Measurements from ENCODE around the gene SARNP. TPM values are rescaled to one million over a fixed set of nuclear protein-coding genes. Genes with fewer than 3 reads are reported as not detected.

The SARNP gene
- total and polyA plus RNA-seq, 10 of the 15 experiments (the other 5 are each of a cell fraction or from before 2014, with no cell fraction given): 77.6 to 445 (median 188) TPM

- DNase-seq (ENCODE audit: low read depth, low spot score) (no peak), ATAC-seq (no peak), FAIRE-seq (no peak)
- Histone ChIP-seq H3K79me2 (ENCODE audit: control insufficient read depth, insufficient read depth, low read length) (peaks cover 42% of the 10 kb centered on the region), H3K36me3 (ENCODE audit: control insufficient read depth in 2 of 2, insufficient read depth in 2 of 2, low read length in 1 of 2) (peaks cover 5 to 25% of the 10 kb centered on the region in 2 experiments), H3K27ac (ENCODE audit: control insufficient read depth, insufficient read depth) (no peak overlapping the region), H4K20me1 (ENCODE audit: control insufficient read depth, insufficient read depth) (no peaks in the 10 kb centered on the region), H3K4me1 (ENCODE audit: control insufficient read depth, insufficient read depth, low read length) (peaks cover 19% of the 10 kb centered on the region; the same call in 1 of the 2 replicates), H3K27me3 (replicated peaks in 1 of 2; ENCODE audit: control insufficient read depth in 2 of 2, insufficient read depth in 2 of 2, low read length in 1 of 2) (no peaks in the 10 kb centered on the region), H3K9me3 (replicated peaks; ENCODE audit: control insufficient read depth, insufficient read depth, low read length) (no peaks in the 10 kb centered on the region), H3K9ac (ENCODE audit: control insufficient read depth, insufficient read depth, low read length) (no peak overlapping the region), H3K4me3 (no peak overlapping the region), H3K4me2 (ENCODE audit: control insufficient read depth, insufficient read depth) (no peak overlapping the region), H2AFZ (ENCODE audit: control insufficient read depth, low read depth, low read length) (no peak overlapping the region)
- ChIA-PET SMC1A (ENCODE audit: uncharacterized antibody, unreplicated experiment) (interaction anchor here (0.6 to 1.9 kb wide), 7 partner anchors 11 to 117 kb away, joined by 3 to 4 read pairs (median 4); no protein-coding TSS in a partner anchor), CTCF (interaction anchor here (0.7 to 3.2 kb wide), 8 partner anchors 10 to 307 kb away, joined by 3 to 17 read pairs (median 3); no protein-coding TSS in a partner anchor), POLR2A (interaction anchor here (0.5 to 2.0 kb wide), 9 partner anchors 8 to 1284 kb away, joined by 3 to 8 read pairs (median 4); partner anchors contain the start of gene SUOX), RAD21 (ENCODE audit: unreplicated experiment) (interaction anchor here (1.2 to 1.3 kb wide), 2 partner anchors 76 to 85 kb away, joined by 4 to 7 read pairs; no protein-coding TSS in a partner anchor)
- TF ChIP-seq YBX1 (IDR thresholded peaks at IDR 0.05) (no peak), ZNF207 (IDR thresholded peaks at IDR 0.05; ENCODE audit: borderline replicate concordance) (no peak), IKZF2 (IDR thresholded peaks at IDR 0.05) (no peak), POLR2AphosphoS2 (IDR thresholded peaks at IDR 0.05; ENCODE audit: low read depth, low read length) (no peak), ZNF622 (IDR thresholded peaks at IDR 0.05) (no peak), NBN (IDR thresholded peaks at IDR 0.05) (no peak), KLF5 (IDR thresholded peaks at IDR 0.05; ENCODE audit: partially characterized antibody) (no peak), MYC (IDR thresholded peaks at IDR 0.05; ENCODE audit: insufficient read depth, insufficient read length, insufficient replicate concordance, low read length, severe bottlenecking) (no peak), ESRRA (IDR thresholded peaks at IDR 0.05; ENCODE audit: low read length) (no peak), DPF2 (IDR thresholded peaks at IDR 0.05) (no peak), WRNIP1 (IDR thresholded peaks at IDR 0.05; ENCODE audit: borderline replicate concordance, low read depth, low read length) (no peak), RFX5 (IDR thresholded peaks at IDR 0.05; ENCODE audit: low read depth, low read length) (no peak)
- TF ChIP-seq, protein P1, sequence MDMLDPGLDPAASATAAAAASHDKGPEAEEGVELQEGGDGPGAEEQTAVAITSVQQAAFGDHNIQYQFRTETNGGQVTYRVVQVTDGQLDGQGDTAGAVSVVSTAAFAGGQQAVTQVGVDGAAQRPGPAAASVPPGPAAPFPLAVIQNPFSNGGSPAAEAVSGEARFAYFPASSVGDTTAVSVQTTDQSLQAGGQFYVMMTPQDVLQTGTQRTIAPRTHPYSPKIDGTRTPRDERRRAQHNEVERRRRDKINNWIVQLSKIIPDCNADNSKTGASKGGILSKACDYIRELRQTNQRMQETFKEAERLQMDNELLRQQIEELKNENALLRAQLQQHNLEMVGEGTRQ (IDR thresholded peaks at IDR 0.05; ENCODE audit: borderline replicate concordance, low read depth, low read length): no peak
- TF ChIP-seq, protein P2, sequence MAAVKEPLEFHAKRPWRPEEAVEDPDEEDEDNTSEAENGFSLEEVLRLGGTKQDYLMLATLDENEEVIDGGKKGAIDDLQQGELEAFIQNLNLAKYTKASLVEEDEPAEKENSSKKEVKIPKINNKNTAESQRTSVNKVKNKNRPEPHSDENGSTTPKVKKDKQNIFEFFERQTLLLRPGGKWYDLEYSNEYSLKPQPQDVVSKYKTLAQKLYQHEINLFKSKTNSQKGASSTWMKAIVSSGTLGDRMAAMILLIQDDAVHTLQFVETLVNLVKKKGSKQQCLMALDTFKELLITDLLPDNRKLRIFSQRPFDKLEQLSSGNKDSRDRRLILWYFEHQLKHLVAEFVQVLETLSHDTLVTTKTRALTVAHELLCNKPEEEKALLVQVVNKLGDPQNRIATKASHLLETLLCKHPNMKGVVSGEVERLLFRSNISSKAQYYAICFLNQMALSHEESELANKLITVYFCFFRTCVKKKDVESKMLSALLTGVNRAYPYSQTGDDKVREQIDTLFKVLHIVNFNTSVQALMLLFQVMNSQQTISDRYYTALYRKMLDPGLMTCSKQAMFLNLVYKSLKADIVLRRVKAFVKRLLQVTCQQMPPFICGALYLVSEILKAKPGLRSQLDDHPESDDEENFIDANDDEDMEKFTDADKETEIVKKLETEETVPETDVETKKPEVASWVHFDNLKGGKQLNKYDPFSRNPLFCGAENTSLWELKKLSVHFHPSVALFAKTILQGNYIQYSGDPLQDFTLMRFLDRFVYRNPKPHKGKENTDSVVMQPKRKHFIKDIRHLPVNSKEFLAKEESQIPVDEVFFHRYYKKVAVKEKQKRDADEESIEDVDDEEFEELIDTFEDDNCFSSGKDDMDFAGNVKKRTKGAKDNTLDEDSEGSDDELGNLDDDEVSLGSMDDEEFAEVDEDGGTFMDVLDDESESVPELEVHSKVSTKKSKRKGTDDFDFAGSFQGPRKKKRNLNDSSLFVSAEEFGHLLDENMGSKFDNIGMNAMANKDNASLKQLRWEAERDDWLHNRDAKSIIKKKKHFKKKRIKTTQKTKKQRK (IDR thresholded peaks at IDR 0.05; ENCODE audit: low read depth, low read length): no peak
- in situ Hi-C loops (cut with MboI) (no loop called here), intact Hi-C loops (cut with micrococcal nuclease; ENCODE audit: unreplicated experiment) (no loop called here)
- WGBS (ENCODE audit: insufficient coverage, insufficient replicate concordance, low lambda C conversion rate, missing lambda C conversion rate): 78% methylated on average over 4 of the region's 4 CpGs
- no TSS peak for BruUV-seq (replicated peaks)
These were observed 5.9 kb upstream of the SARNP start for GRCh38 chr12:55823419-55823818.

Measured in GM12878 (cell line).